CD4-positive, alpha-beta T cell (primary cell): ENCODE results near the gene SCRG1. TPM values are rescaled to one million over a fixed set of nuclear protein-coding genes. Genes with fewer than 3 reads are reported as not detected.

ENCODE experiments used
- ATAC-seq: fragments of 200-7000 bp; cut with Tn5 transposase; one replicate; pipeline ENCODE4 v1.10.0; 2022; ENCODE audit warnings: mild to moderate bottlenecking; ENCODE audit not compliant: poor library complexity
- CTCF ChIA-PET: fragments of 350-600 bp; sonication (Branson Sonifier 250); formaldehyde crosslinking; loops from one replicate; lab custom pipeline; 2021; ENCODE audit warnings: antibody characterized with exemption, inconsistent platforms; lab: Charles Lee
- POLR2A ChIA-PET: fragments of 350-600 bp; sonication (Branson Sonifier 250); formaldehyde crosslinking; loops from one replicate; lab custom pipeline; 2021; ENCODE audit warnings: antibody characterized with exemption, inconsistent platforms; lab: Charles Lee
- DNase-seq, 14 experiments: peaks; one replicate each; pipeline ENCODE4 v3.0.0-alpha.2; 2013 to 2020; ENCODE audit warnings: mixed read lengths in 2 of 14
- H3K27ac ChIP-seq, 2 donors: one replicate each; pipeline versions ENCODE4 v1.5.1 to v1.7.0; 2013; ENCODE audit warnings: low read length in 2 of 2, low read depth in 1 of 2, mild to moderate bottlenecking in 1 of 2
- H3K27me3 ChIP-seq, 2 experiments: 1 replicate in 1 of 2; 2 replicates in 1 of 2; pipeline versions ENCODE4 v1.6.1 to v1.7.0; 2013; ENCODE audit warnings: low read length in 2 of 2, control low read depth in 1 of 2, mild to moderate bottlenecking in 1 of 2, moderate library complexity in 1 of 2; ENCODE audit not compliant: insufficient read depth in 2 of 2, control insufficient read depth in 1 of 2
- H3K36me3 ChIP-seq: one replicate; pipeline ENCODE4 v1.6.1; 2013; ENCODE audit warnings: low read length, control low read depth; ENCODE audit not compliant: insufficient read depth
- H3K4me1 ChIP-seq: one replicate; pipeline ENCODE4 v1.6.1; 2013; ENCODE audit warnings: low read length, control low read depth; ENCODE audit not compliant: insufficient read depth
- H3K4me3 ChIP-seq: one replicate; pipeline ENCODE4 v1.5.1; 2013; ENCODE audit warnings: mild to moderate bottlenecking, low read length, moderate library complexity
- H3K9me3 ChIP-seq, 2 experiments: 1 replicate in 1 of 2; 2 replicates in 1 of 2; pipeline versions ENCODE4 v1.6.1 to v1.7.0; 2013; ENCODE audit warnings: low read length in 2 of 2, mild to moderate bottlenecking in 2 of 2, control low read depth in 1 of 2, moderate library complexity in 1 of 2; ENCODE audit not compliant: control insufficient read depth in 1 of 2, insufficient read depth in 1 of 2
- H3K27ac Mint-ChIP-seq: one replicate; pipeline ENCODE4 v1.8.0; 2020; ENCODE audit warnings: mixed read lengths
- H3K27me3 Mint-ChIP-seq: one replicate; pipeline ENCODE4 v1.8.0; 2021; ENCODE audit warnings: mixed read lengths
- H3K36me3 Mint-ChIP-seq: one replicate; pipeline ENCODE4 v1.8.0; 2021; ENCODE audit warnings: low read depth, mixed read lengths
- H3K4me1 Mint-ChIP-seq: one replicate; pipeline ENCODE4 v1.8.0; 2021; ENCODE audit warnings: low read depth, mixed read lengths
- H3K4me3 Mint-ChIP-seq: one replicate; pipeline ENCODE4 v1.8.0; 2020; ENCODE audit warnings: mild to moderate bottlenecking, mixed read lengths
- H3K9me3 Mint-ChIP-seq: one replicate; pipeline ENCODE4 v1.8.0; 2020; ENCODE audit warnings: mixed read lengths
- CTCF ChIP-seq: fragments of 200-600 bp; IDR thresholded peaks from one replicate; pipeline ENCODE4 v1.8.0; 2022; ENCODE audit warnings: antibody characterized with exemption, mild to moderate bottlenecking
- intact Hi-C, 2 experiments: fragments of 100-400 bp; cut with DNase I in 1 of 2; cut with micrococcal nuclease in 1 of 2; formaldehyde crosslinking; loops; one replicate each; pipeline versions ENCODE4 v1.15.1 to v1.9.0; 2023 to 2025; cut with DNase I, micrococcal nuclease
- total RNA-seq, 174 experiments: library from RNA in 2 of 174; stranded (reverse) in 2 of 174; gene quantifications; one replicate each; pipeline ENCODE4 v1.2.3 and lab custom pipeline; 2021 to 2026

SCRG1 gene
- total RNA-seq, 2 experiments from 2014 or later = not detected

- no peaks in the 10 kb centered on the region for H3K9me3 ChIP-seq
- no peaks in the 10 kb centered on the region for H3K27me3 ChIP-seq
- Mint-ChIP-seq H3K4me3 (no peak overlapping the region), H3K27me3 (peaks cover 9% of the 10 kb centered on the region), H3K4me1 (no peaks in the 10 kb centered on the region), H3K9me3 (no peaks in the 10 kb centered on the region), H3K36me3 (no peaks in the 10 kb centered on the region), H3K27ac (no peak overlapping the region)
- CTCF ChIA-PET = no interaction called here
- H3K4me1 ChIP-seq = no peaks in the 10 kb centered on the region
- TF ChIP-seq CTCF = no peak
- no peak overlapping the region for H3K4me3 ChIP-seq
- intact Hi-C loops = no loop called here
- DNase-seq (no peak), ATAC-seq (no peak)
- H3K36me3 ChIP-seq = no peaks in the 10 kb centered on the region
- POLR2A ChIA-PET = no interaction called here
- H3K27ac ChIP-seq = no peak overlapping the region
These were observed 696 bp downstream of the SCRG1 start for GRCh38 chr4:173398220-173398619.

- Mint-ChIP-seq H3K4me1 (no peaks in the 10 kb centered on the region), H3K27me3 (peaks cover 9% of the 10 kb centered on the region), H3K27ac (no peak overlapping the region), H3K36me3 (no peaks in the 10 kb centered on the region), H3K4me3 (no peak overlapping the region), H3K9me3 (no peaks in the 10 kb centered on the region)
- Histone ChIP-seq H3K4me1 (no peaks in the 10 kb centered on the region), H3K27me3 (no peaks in the 10 kb centered on the region), H3K36me3 (no peaks in the 10 kb centered on the region), H3K4me3 (no peak overlapping the region), H3K9me3 (no peaks in the 10 kb centered on the region), H3K27ac (no peak overlapping the region)
- no peak for TF ChIP-seq CTCF
- DNase-seq (no peak), ATAC-seq (no peak)
- ChIA-PET POLR2A (no interaction called here), CTCF (no interaction called here)
- intact Hi-C loops = no loop called here
These were observed 1.3 kb downstream of the SCRG1 start for GRCh38 chr4:173397604-173398003.

DNA sequence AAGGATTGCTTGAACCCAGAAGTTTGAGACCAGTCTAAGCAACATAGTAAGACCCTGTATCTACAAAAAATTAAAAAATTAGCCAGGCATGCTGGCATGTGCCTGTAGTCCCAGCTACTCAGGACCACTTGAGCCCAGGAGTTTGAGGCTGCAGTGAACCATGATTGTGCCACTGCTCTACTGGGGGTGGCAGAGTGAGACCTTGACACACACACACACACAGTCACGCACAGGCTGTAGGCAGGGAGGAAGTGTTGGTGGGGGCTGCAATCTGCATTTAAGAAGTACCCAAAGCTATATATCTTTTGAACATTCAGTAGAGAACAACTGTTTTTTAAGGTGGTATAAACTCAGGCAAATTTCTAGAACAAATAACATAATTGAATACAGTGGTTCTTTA lies 7.2 kb downstream of the SCRG1 start:
- no peak for TF ChIP-seq CTCF
- Mint-ChIP-seq H3K4me1 (no peaks in the 10 kb centered on the region), H3K27me3 (peaks cover 10% of the 10 kb centered on the region), H3K36me3 (no peaks in the 10 kb centered on the region), H3K27ac (no peak overlapping the region), H3K9me3 (no peaks in the 10 kb centered on the region), H3K4me3 (no peak overlapping the region)
- DNase-seq (no peak), ATAC-seq (no peak)
- ChIA-PET POLR2A (no interaction called here), CTCF (no interaction called here)
- Histone ChIP-seq H3K4me3 (no peak overlapping the region), H3K27ac (no peak overlapping the region), H3K4me1 (no peaks in the 10 kb centered on the region), H3K9me3 (no peaks in the 10 kb centered on the region), H3K27me3 (no peaks in the 10 kb centered on the region), H3K36me3 (no peaks in the 10 kb centered on the region)
- intact Hi-C loops = no loop called here
